H1 (cell line): Measurements from ENCODE around the gene PLAA. TPM values are rescaled to one million over a fixed set of nuclear protein-coding genes. Genes with fewer than 3 reads are reported as not detected.
A peak's percentile ranks its signal among the peaks of the same experiment; 100 is the strongest.

Source experiments
- CTCF ChIA-PET: fragments of 300-600 bp; sonication (Branson Sonifier 250); formaldehyde crosslinking; loops from one replicate; lab custom pipeline; 2021; ENCODE audit not compliant: partially characterized antibody; lab: Charles Lee
- POLR2A ChIA-PET: fragments of 300-600 bp; sonication (Branson Sonifier 250); formaldehyde crosslinking; loops from one replicate; lab custom pipeline; 2021; ENCODE audit warnings: inconsistent platforms; ENCODE audit not compliant: partially characterized antibody; lab: Charles Lee
- DNase-seq, 2 experiments: peaks; one replicate each; pipeline versions ENCODE4 v3.0.0 to v3.0.0-alpha.2; 2010 to 2022; ENCODE audit warnings: low spot score in 2 of 2, low read depth in 1 of 2, mixed read lengths in 1 of 2
- FAIRE-seq: peaks from 2 replicates; lab custom pipeline; 2011; peaks lifted over from hg19 to GRCh38; lab: Jason Lieb, UNC
- H2AFZ ChIP-seq: 2 replicates; pipeline ENCODE4 v1.8.1; 2012; ENCODE audit warnings: low read length, inconsistent platforms
- H2AK5ac ChIP-seq: 2 replicates; pipeline ENCODE4 v1.6.1; 2013; ENCODE audit warnings: low read depth, low read length
- H2BK120ac ChIP-seq: replicated peaks from 2 replicates; pipeline ENCODE3; 2013; ENCODE audit warnings: low read depth, low read length, inconsistent platforms
- H2BK12ac ChIP-seq: 2 replicates; pipeline ENCODE4 v1.6.1; 2013; ENCODE audit warnings: low read depth, low read length
- H2BK15ac ChIP-seq: 2 replicates; pipeline ENCODE4 v1.6.1; 2013; ENCODE audit warnings: low read length
- H2BK20ac ChIP-seq: 2 replicates; pipeline ENCODE4 v1.6.1; 2013; ENCODE audit warnings: low read length
- H2BK5ac ChIP-seq: 2 replicates; pipeline ENCODE4 v1.6.1; 2013; ENCODE audit warnings: low read depth, low read length
- H3K14ac ChIP-seq: 2 replicates; pipeline ENCODE4 v1.6.1; 2013; ENCODE audit warnings: inconsistent platforms; ENCODE audit not compliant: insufficient read length
- H3K18ac ChIP-seq: 2 replicates; pipeline ENCODE4 v1.6.1; 2013; ENCODE audit warnings: low read length; ENCODE audit errors: extremely low read depth
- H3K23ac ChIP-seq: 2 replicates; pipeline ENCODE4 v1.6.1; 2013; ENCODE audit warnings: inconsistent platforms; ENCODE audit not compliant: insufficient read length
- H3K23me2 ChIP-seq: 2 replicates; pipeline ENCODE4 v1.6.1; 2013; ENCODE audit warnings: low read depth, low read length
- H3K27ac ChIP-seq: 2 replicates; pipeline ENCODE4 v1.6.1; 2011; ENCODE audit warnings: low read depth, low read length, inconsistent platforms
- H3K27me3 ChIP-seq, 4 experiments: replicated peaks in 1 of 4; 1 replicate in 1 of 4; 2 replicates in 3 of 4; pipeline versions ENCODE4 v1.6.1 to v1.8.1; 2011 to 2013; ENCODE audit warnings: low read length in 3 of 4, mild to moderate bottlenecking in 3 of 4, inconsistent platforms in 2 of 4, mixed read lengths in 2 of 4, moderate library complexity in 1 of 4; ENCODE audit not compliant: control insufficient read depth in 3 of 4, insufficient read depth in 3 of 4; ENCODE audit errors: extremely low read depth in 1 of 4
- H3K36me3 ChIP-seq, 4 experiments: 2 replicates each; pipeline versions ENCODE4 v1.6.1 to v1.8.1; 2011 to 2013; ENCODE audit warnings: mild to moderate bottlenecking in 4 of 4, low read length in 3 of 4, moderate library complexity in 2 of 4, control low read depth in 1 of 4, inconsistent platforms in 1 of 4; ENCODE audit not compliant: insufficient read depth in 4 of 4, control insufficient read depth in 2 of 4
- H3K4ac ChIP-seq: replicated peaks from 2 replicates; pipeline ENCODE3; 2013; ENCODE audit warnings: low read length, low read depth, mixed read lengths, inconsistent platforms; ENCODE audit not compliant: insufficient read length
- H3K4me1 ChIP-seq, 4 experiments: replicated peaks in 1 of 4; 1 replicate in 1 of 4; 2 replicates in 3 of 4; pipeline versions ENCODE4 v1.6.1 to v1.8.1; 2011 to 2013; ENCODE audit warnings: low read length in 3 of 4, inconsistent platforms in 2 of 4, mixed read lengths in 1 of 4; ENCODE audit not compliant: insufficient read depth in 4 of 4, control insufficient read depth in 3 of 4
- H3K4me2 ChIP-seq, 2 experiments: 2 replicates each; pipeline versions ENCODE4 v1.6.1 to v1.8.1; 2011 to 2013; ENCODE audit warnings: low read depth in 2 of 2, low read length in 2 of 2, control low read depth in 1 of 2, inconsistent platforms in 1 of 2, mild to moderate bottlenecking in 1 of 2; ENCODE audit not compliant: insufficient read depth in 1 of 2
- H3K4me3 ChIP-seq, 4 experiments: fragments of 200-600, 300-600 bp in 1 of 4; sonication (generic), shearing (Covaris generic), sonication (Bioruptor Twin) in 1 of 4; 2 replicates each; pipeline versions ENCODE4 v1.5.1 to v1.8.1; 2011 to 2016; ENCODE audit warnings: low read length in 4 of 4, low read depth in 3 of 4, control low read depth in 2 of 4, inconsistent platforms in 2 of 4, mild to moderate bottlenecking in 2 of 4, mixed read lengths in 1 of 4, moderate library complexity in 1 of 4; ENCODE audit not compliant: insufficient read depth in 2 of 4; ENCODE audit errors: extremely low read depth in 1 of 4
- H3K56ac ChIP-seq: replicated peaks from 2 replicates; pipeline ENCODE3; 2013; ENCODE audit warnings: low read depth, mild to moderate bottlenecking, mixed read lengths, low read length, inconsistent platforms; ENCODE audit not compliant: insufficient read length
- H3K79me1 ChIP-seq: 2 replicates; pipeline ENCODE4 v1.6.1; 2013; ENCODE audit warnings: low read depth, low read length, control low read depth
- H3K79me2 ChIP-seq, 2 experiments: 2 replicates each; pipeline versions ENCODE4 v1.6.1 to v1.8.1; 2012 to 2013; ENCODE audit warnings: low read length in 2 of 2, mild to moderate bottlenecking in 2 of 2, inconsistent platforms in 1 of 2; ENCODE audit not compliant: insufficient read depth in 2 of 2, control insufficient read depth in 1 of 2
- H3K9ac ChIP-seq, 4 experiments: replicated peaks in 1 of 4; 1 replicate in 1 of 4; 2 replicates in 3 of 4; pipeline versions ENCODE4 v1.6.1 to v1.8.1; 2011 to 2013; ENCODE audit warnings: low read depth in 3 of 4, low read length in 3 of 4, control low read depth in 2 of 4, mild to moderate bottlenecking in 2 of 4, moderate library complexity in 2 of 4, inconsistent platforms in 1 of 4; ENCODE audit errors: extremely low read depth in 1 of 4
- H3K9me3 ChIP-seq, 2 experiments: 2 replicates each; pipeline versions ENCODE4 v1.6.1 to v1.8.1; 2012 to 2013; ENCODE audit warnings: mild to moderate bottlenecking in 2 of 2, moderate library complexity in 2 of 2, control low read depth in 1 of 2, inconsistent platforms in 1 of 2, low read depth in 1 of 2, low read length in 1 of 2, mixed read lengths in 1 of 2; ENCODE audit not compliant: insufficient read depth in 2 of 2
- H4K20me1 ChIP-seq, 2 experiments: replicated peaks in 1 of 2; 2 replicates each; pipeline versions ENCODE3 to v1.8.1; 2011 to 2013; ENCODE audit warnings: inconsistent platforms in 2 of 2, low read length in 2 of 2, mild to moderate bottlenecking in 1 of 2; ENCODE audit not compliant: insufficient read depth in 2 of 2, control insufficient read depth in 1 of 2
- H4K5ac ChIP-seq: 2 replicates; pipeline ENCODE4 v1.6.1; 2013; ENCODE audit warnings: low read length, low read depth, mixed read lengths, inconsistent platforms; ENCODE audit not compliant: insufficient read length
- H4K8ac ChIP-seq: 2 replicates; pipeline ENCODE4 v1.8.0; 2013; ENCODE audit warnings: mild to moderate bottlenecking, moderate library complexity, low read length, inconsistent platforms; ENCODE audit not compliant: insufficient read depth; ENCODE audit errors: extremely low read depth
- H4K91ac ChIP-seq: replicated peaks from 2 replicates; pipeline ENCODE3; 2013; ENCODE audit warnings: low read length, mixed read lengths, inconsistent platforms; ENCODE audit not compliant: insufficient read length
- BRCA1 ChIP-seq: IDR thresholded peaks from 2 replicates; pipeline ENCODE4 v1.6.1; 2012; ENCODE audit warnings: low read depth, low read length, improper control_type of control experiment
- POLR2AphosphoS5 ChIP-seq: IDR thresholded peaks from 2 replicates; pipeline ENCODE4 v1.6.1; 2011; ENCODE audit warnings: low read depth, low read length
- RAD21 ChIP-seq, 2 experiments: IDR thresholded peaks in 1 of 2; conservative IDR thresholded peaks in 1 of 2; 2 replicates each; pipeline ENCODE4 v1.6.1; 2011; ENCODE audit warnings: low read depth in 2 of 2, low read length in 2 of 2, improper control_type of control experiment in 1 of 2, inconsistent platforms in 1 of 2, mild to moderate bottlenecking in 1 of 2, moderate library complexity in 1 of 2
- RFX5 ChIP-seq: IDR thresholded peaks from 2 replicates; pipeline ENCODE4 v1.6.1; 2011; ENCODE audit warnings: low read depth, low read length, improper control_type of control experiment, borderline replicate concordance
- SP1 ChIP-seq: IDR thresholded peaks from 2 replicates; pipeline ENCODE4 v1.6.1; 2011; ENCODE audit warnings: low read depth, low read length
- SRF ChIP-seq: IDR thresholded peaks from 2 replicates; pipeline ENCODE4 v1.6.1; 2011; ENCODE audit warnings: mild to moderate bottlenecking, low read depth, low read length, moderate library complexity
- TEAD4 ChIP-seq: IDR thresholded peaks from 2 replicates; pipeline ENCODE4 v1.6.1; 2012; ENCODE audit warnings: low read depth, low read length, inconsistent platforms, mixed read lengths
- WGBS, 2 experiments: shearing (Covaris generic) in 1 of 2; methylation state at CpG; one replicate each; pipeline versions ENCODE4 v1.1.6 to v1.1.7; 2013 to 2015; ENCODE audit warnings: low lambda C conversion rate in 2 of 2, mixed read lengths in 2 of 2, inconsistent platforms in 1 of 2, low coverage in 1 of 2, missing lambda C conversion rate in 1 of 2; ENCODE audit not compliant: insufficient replicate concordance in 2 of 2, insufficient coverage in 1 of 2, insufficient read length in 1 of 2; ENCODE audit errors: extremely low coverage in 1 of 2, missing lambda C conversion rate in 1 of 2; 5-methylcytosine and 5-hydroxymethylcytosine counted together
- long read RNA-seq, 2 experiments: library from RNA in 1 of 2; library from capped mRNA in 1 of 2; stranded (forward); transcript quantifications; one replicate each; pipeline ENCODE4 v2.0.0, GENCODE V29; 2021; ENCODE audit warnings: inconsistent platforms in 1 of 2
- polyA minus RNA-seq, 3 experiments: library from RNA; depleted of rRNA, polyadenylated mRNA; stranded (reverse); fragments of >200 nt; gene quantifications; 1 replicate in 2 of 3; 2 replicates in 1 of 3; pipeline ENCODE4 v1.2.3, GENCODE V29; 2011
- polyA plus RNA-seq, 7 experiments: library from polyadenylated mRNA; depleted of rRNA in 3 of 7; stranded (reverse) in 5 of 7; unstranded in 2 of 7; fragments of >200 nt in 5 of 7; fragments of 200-250 nt in 2 of 7; gene quantifications; 1 replicate in 5 of 7; 2 replicates in 1 of 7; 4 replicates in 1 of 7; pipeline versions ENCODE4 v1.2.1 to v1.2.3, GENCODE V29; 2011 to 2013; ENCODE audit warnings: missing spikeins in 2 of 7, mixed read lengths in 2 of 7
- total RNA-seq: library from RNA; stranded (reverse); fragmentation: NEBNext Ultra II Directional; extraction: Animal tissue kit (Norgen Biotek cat#: 25700); gene quantifications from 2 replicates; pipeline ENCODE4 v1.2.1, GENCODE V29; 2021

Gene PLAA
- total RNA-seq (64.2 and 64.5 TPM in 2 replicates), polyA plus RNA-seq (2011; rRNA removed) (19.2 and 20.1 TPM in 2 replicates), polyA minus RNA-seq (2011; rRNA and poly(A)+ RNA removed) (38.6 and 54.1 TPM in 2 replicates)
- 28.1 TPM for polyA plus RNA-seq (2011; cell fraction: cytosol; rRNA removed)
- 20.7 TPM for polyA plus RNA-seq (2011; cell fraction: nucleus; rRNA removed)
- polyA plus RNA-seq (2012, experiment 1 of 2) = 39.5 to 62.0 TPM (median 44.3 TPM) in 4 replicates
- polyA plus RNA-seq (2012, experiment 2 of 2) = 5.3 TPM
- 31.9 TPM for polyA plus RNA-seq (2013, experiment 1 of 2)
- 32.4 TPM for polyA plus RNA-seq (2013, experiment 2 of 2)
- polyA minus RNA-seq (2011; cell fraction: cytosol; rRNA and poly(A)+ RNA removed) = 37.7 TPM
- 53.0 TPM for polyA minus RNA-seq (2011; cell fraction: nucleus; rRNA and poly(A)+ RNA removed)
- long read RNA-seq, experiment 1, full-length matches to known transcripts = 15 of 64 reads
- long read RNA-seq, experiment 1, partial matches to known transcripts = 30 of 64 reads
- long read RNA-seq, experiment 1, other reads (novel, unspliced or antisense) = 19 of 64 reads
- long read RNA-seq, experiment 2, full-length matches to known transcripts = 7 of 22 reads
- long read RNA-seq, experiment 2, partial matches to known transcripts = 10 of 22 reads
- long read RNA-seq, experiment 2, other reads (novel, unspliced or antisense) = 5 of 22 reads

GRCh38 chr9:26946753-26947727 is at the start of gene PLAA:
Gene PLAA (minus strand): TSS chr9:26947242. CDS start chr9:26947045, 197 bp downstream.
- WGBS, 2 experiments = 1% methylated on average over 73 of the region's 76 CpGs; no CpG with 5 or more reads in 1 of the 2 experiments
- no peaks in the 10 kb centered on the region; a peak in 1 of 8 replicates for H3K36me3 ChIP-seq
- H3K23ac ChIP-seq = no peak within 1 kb of the TSS
- ChIA-PET CTCF (interaction anchor here (1.0 to 1.3 kb wide), 4 partner anchors 12 to 89 kb away, joined by 3 to 4 read pairs (median 3); no protein-coding TSS in a partner anchor), POLR2A (interaction anchor here (0.6 to 2.5 kb wide), 11 partner anchors 8 to 56 kb away, joined by 3 to 21 read pairs (median 5); partner anchors contain the start of genes CAAP1 and IFT74)
- peaks cover 31 to 47% of the 10 kb centered on the region in 2 experiments for H3K79me2 ChIP-seq
- peaks cover 0 to 4% of the 10 kb centered on the region in 2 experiments for H4K20me1 ChIP-seq
- H3K4ac ChIP-seq = peak within 1 kb of the TSS; percentile 70
- H4K5ac ChIP-seq = peak within 1 kb of the TSS; percentile 88
- no peak within 1 kb of the TSS for H2BK20ac ChIP-seq
- no peak for FAIRE-seq
- H3K4me3 ChIP-seq = peak within 1 kb of the TSS; percentile 93 to 97 (median 96)
- peak within 1 kb of the TSS; percentile 71 to 82 for H3K4me2 ChIP-seq
- peak within 1 kb of the TSS; percentile 96 for H3K27ac ChIP-seq
- no peak within 1 kb of the TSS for H2BK15ac ChIP-seq
- peak within 1 kb of the TSS; percentile 85; the same call in 1 of the 2 replicates for H3K18ac ChIP-seq
- H4K91ac ChIP-seq = peak within 1 kb of the TSS; percentile 95
- peak within 1 kb of the TSS; percentile 24 for H2BK120ac ChIP-seq
- peak within 1 kb of the TSS; percentile 99; the same call in 1 of the 2 replicates for H4K8ac ChIP-seq
- peak within 1 kb of the TSS; percentile 82 for H3K56ac ChIP-seq
- peaks cover 5% of the 10 kb centered on the region for H3K23me2 ChIP-seq
- peak within 1 kb of the TSS; percentile 79; the same call in 1 of the 2 replicates for H2AFZ ChIP-seq
- H3K4me1 ChIP-seq = peaks cover 0 to 1% (median 0%) of the 10 kb centered on the region in 4 experiments; a peak in 4 of 7 replicates
- no peak within 1 kb of the TSS for H3K14ac ChIP-seq
- H3K27me3 ChIP-seq = no peaks in the 10 kb centered on the region
- peak within 1 kb of the TSS; percentile 92 for H2BK5ac ChIP-seq
- H3K9ac ChIP-seq = peak within 1 kb of the TSS; percentile 85 to 97 (median 88)
- no peak within 1 kb of the TSS for H2AK5ac ChIP-seq
- H3K79me1 ChIP-seq = peaks cover 9% of the 10 kb centered on the region
- peak; percentile 75 to 91 for DNase-seq
- no peaks in the 10 kb centered on the region for H3K9me3 ChIP-seq
- H2BK12ac ChIP-seq = peak within 1 kb of the TSS; percentile 65; the same call in 1 of the 2 replicates
- TF ChIP-seq TEAD4 = peak; percentile 71
- TF ChIP-seq SRF = peak; percentile 50; the same call in 1 of the 2 replicates
- 0 out of 2 replicates have a peak, but pooled peaks have one; percentile 2 for TF ChIP-seq SP1
- peak; percentile 3; the same call in 1 of the 2 replicates for TF ChIP-seq RFX5
- TF ChIP-seq BRCA1 = no peak; the same call in 1 of the 2 replicates
- peak in 1 of 2 experiments; percentile 19; a peak in 1 of 4 replicates for TF ChIP-seq RAD21 (IDR thresholded peaks at IDR 0.05 in 1 of 2, conservative IDR thresholded peaks at IDR 0.05 in 1 of 2; ENCODE audit: low read depth in 2 of 2, low read length in 2 of 2)
- TF ChIP-seq POLR2AphosphoS5 = peak; percentile 81
